ENCODE results near the gene SPI1.

SPI1 gene

GRCh38 chr11:47378010-47378835 is at the start of gene SPI1:
TSS of gene SPI1 (minus strand) at chr11:47378547. CDS start at chr11:47378353, 194 bp downstream.
- no peak for DNase-seq

GRCh38 chr11:47426062-47426956 is 48.0 kb upstream of the SPI1 start, which contains the start of gene PSMC3:
TSS of gene PSMC3 (minus strand) at chr11:47426439. CDS start at chr11:47426279, 160 bp downstream.
- peak; percentile 97 for DNase-seq

- no peak for DNase-seq
These were observed 47.3 kb upstream of the SPI1 start for GRCh38 chr11:47425611-47426010.

GRCh38 chr11:47418454-47419259 is 40.3 kb upstream of the SPI1 start:
- no peak for DNase-seq

- DNase-seq: no peak
These were observed 39.4 kb upstream of the SPI1 start for GRCh38 chr11:47417712-47418111.

DNA sequence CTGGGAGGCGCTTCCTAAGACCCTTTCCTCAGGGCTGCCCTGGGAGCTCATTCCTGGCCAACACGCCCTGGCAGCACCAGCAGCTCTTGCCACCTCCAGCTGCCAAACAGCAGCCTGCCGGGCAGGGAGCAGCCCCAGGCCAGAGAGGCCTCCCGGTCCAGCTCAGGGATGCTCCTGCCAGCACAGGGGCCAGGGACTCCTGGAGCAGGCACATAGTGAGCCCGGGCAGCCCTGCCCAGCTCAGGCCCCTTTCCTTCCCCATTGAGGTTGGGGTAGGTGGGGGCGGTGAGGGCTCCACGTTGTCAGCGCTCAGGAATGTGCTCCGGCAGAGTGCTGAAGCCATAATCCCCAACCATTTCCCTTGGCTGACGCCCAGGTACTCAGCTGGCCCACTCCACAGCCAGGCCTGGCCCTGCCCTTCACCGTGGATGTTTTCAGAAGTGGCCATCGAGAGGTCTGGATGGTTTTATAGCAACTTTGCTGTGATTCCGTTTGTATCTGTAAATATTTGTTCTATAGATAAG is 37.7 kb upstream of the SPI1 start:
- no peak for DNase-seq

- no peak for DNase-seq
These were observed 36.9 kb upstream of the SPI1 start for GRCh38 chr11:47415091-47415854.

DNA sequence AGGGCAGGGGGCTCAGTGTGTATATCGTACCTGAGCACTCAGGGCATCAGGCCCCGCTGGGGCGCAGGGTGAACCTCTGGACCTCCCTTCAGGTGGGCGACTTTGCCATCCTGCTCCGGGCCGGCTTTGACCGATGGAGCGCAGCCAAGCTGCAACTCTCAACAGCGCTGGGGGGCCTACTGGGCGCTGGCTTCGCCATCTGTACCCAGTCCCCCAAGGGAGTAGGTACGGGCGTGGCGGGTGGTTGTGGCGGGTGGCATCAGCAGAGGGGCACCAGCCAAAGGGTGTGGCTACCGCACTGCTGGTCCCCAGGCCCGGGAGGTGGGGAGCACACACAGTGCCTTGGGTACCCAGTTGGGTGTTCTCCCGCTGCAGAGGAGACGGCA is 36.3 kb upstream of the SPI1 start:
- no peak for DNase-seq

GRCh38 chr11:47413908-47414684 is 35.7 kb upstream of the SPI1 start:
- no peak for DNase-seq

DNA sequence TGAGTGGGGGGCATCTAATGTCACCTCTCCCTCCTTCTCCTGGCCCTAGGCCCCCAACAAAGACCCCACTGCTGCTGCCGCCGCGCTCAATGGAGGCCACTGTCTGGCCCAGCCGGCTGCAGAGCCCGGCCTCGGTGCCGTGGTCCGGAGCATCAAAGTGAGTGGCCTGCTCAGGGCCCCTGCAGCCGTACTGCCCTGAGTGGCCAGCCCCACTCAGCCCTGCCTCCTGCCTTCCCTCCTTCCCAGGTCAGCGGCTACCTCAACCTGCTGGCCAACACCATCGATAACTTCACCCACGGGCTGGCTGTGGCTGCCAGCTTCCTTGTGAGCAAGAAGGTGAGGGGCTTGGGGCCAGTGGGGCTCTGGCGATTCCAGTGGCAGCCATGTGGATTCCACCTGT is 35.0 kb upstream of the SPI1 start:
- no peak for DNase-seq

- DNase-seq: no peak
These were observed 33.8 kb upstream of the SPI1 start for GRCh38 chr11:47411884-47412746.

GRCh38 chr11:47410370-47411264 is 32.3 kb upstream of the SPI1 start:
- DNase-seq: no peak

DNA sequence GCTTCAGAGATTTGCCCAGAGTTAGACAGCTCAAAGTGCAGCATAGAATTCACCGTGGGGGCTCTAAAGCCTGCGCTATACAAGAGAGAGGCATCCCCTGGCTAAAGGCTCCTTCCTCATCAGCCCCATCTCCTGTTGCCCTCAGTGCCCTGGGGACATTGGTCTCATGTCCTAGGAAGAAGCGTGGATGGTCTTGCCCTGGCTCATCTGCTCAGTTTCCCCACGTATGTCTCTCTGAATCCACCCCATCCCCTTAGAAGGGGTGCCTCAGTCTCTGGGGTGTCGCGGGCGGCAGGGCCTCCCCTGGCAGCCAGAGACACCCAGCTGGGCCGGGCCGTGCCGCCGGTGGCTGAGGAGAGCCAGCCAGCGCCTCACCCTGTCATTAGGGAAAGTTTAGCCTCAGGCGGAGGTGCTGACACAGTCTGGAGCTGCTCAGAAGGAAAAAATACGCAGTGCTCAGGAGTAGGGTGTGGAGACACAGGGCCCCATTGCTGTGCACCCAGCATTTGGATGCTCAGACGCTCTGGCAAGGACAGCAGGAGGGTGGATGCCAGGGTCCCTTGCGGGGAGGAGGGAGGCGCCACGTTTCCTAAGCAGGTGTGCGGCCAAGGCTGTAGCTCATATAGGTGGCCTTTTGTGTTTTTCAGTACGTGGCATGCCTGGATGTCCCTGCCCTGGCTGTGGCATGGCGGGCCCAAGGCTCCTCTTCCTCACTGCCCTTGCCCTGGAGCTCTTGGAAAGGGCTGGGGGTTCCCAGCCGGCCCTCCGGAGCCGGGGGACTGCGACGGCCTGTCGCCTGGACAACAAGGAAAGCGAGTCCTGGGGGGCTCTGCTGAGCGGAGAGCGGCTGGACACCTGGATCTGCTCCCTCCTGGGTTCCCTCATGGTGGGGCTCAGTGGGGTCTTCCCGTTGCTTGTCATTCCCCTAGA is 31.4 kb upstream of the SPI1 start:
- DNase-seq: no peak

DNA sequence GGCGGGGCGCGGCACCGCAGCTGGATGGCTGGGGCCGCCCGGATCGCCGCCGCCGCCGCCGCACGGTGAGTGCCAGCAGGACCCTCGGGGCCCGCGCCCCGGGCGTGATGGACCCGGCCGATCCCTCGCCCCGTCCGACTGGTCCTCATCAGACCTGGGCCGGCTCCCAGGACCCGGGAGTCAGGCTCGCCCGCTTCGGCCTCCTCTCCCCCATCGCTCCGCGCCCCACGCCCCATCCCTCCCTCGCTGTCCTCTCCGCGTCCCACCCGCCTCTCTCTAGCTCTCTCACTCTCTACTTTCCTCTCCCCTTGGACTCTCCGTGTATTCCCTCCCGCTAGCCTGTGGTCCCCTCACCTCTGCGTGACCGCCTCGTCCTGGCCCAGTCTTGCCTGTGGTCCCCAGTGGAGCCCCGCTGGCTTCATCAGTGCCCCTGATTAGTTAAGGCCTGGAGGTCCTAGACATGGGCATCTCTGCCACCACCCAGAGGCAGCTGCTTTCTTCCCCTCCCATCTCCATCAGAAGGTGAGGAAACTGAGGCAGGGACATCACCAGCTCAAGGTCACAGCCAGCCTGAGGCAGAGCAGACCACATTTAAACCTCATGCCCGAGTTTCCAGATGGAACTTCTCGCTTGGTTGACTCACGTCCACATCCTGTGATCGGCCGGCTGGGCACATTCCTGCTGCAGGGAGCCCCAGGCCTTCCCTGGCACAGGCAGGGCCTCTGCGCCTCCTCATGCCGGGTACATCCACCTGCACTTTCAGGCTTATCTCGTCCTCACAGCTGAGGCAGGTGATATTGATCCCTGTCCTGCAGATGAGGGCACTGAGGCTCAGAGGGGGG is 30.5 kb upstream of the SPI1 start:
- DNase-seq: no peak

GRCh38 chr11:47407746-47408590 is 29.6 kb upstream of the SPI1 start, which contains the start of gene SLC39A13:
TSS of gene SLC39A13 (plus strand) at chr11:47408590. CDS start at chr11:47410095, 1,505 bp downstream.
- DNase-seq: peak; percentile 88
